NCI-H2107 treated with DMSO at 0.1 percent for 48 hours (cell line): ENCODE measurements around the gene ZNF189.

Experiments
- DNase-seq: peaks from one replicate; lab custom pipeline; 2025; ENCODE audit not compliant: unreplicated experiment; lab: John Stamatoyannopoulos, UW

The ZNF189 gene

GRCh38 chr9:101448680-101449070 lies 50.0 kb downstream of the ZNF189 start:
- DNase-seq: no peak

GRCh38 chr9:101449071-101449721 lies 50.5 kb downstream of the ZNF189 start:
- DNase-seq: peak; percentile 77

GRCh38 chr9:101450931-101451330 lies 52.3 kb downstream of the ZNF189 start:
- DNase-seq: no peak

- no peak for DNase-seq
These were observed 52.8 kb downstream of the ZNF189 start for GRCh38 chr9:101451498-101451897.

- no peak for DNase-seq
These were observed 55.3 kb downstream of the ZNF189 start for GRCh38 chr9:101453776-101454570.

GRCh38 chr9:101455656-101456240 lies 57.1 kb downstream of the ZNF189 start:
- no peak for DNase-seq

- no peak for DNase-seq
These were observed 58.4 kb downstream of the ZNF189 start for GRCh38 chr9:101457003-101457402.

- peak; percentile 95 for DNase-seq
These were observed 60.4 kb downstream of the ZNF189 start for GRCh38 chr9:101458963-101459631.
